Ectodermal cell (in vitro differentiated cells): ENCODE results near the gene DENND2A.

Source experiments
- H3K27ac ChIP-seq: 2 replicates; pipeline ENCODE4 v1.7.0; 2013; ENCODE audit warnings: mild to moderate bottlenecking, low read depth, low read length; ENCODE audit not compliant: insufficient read depth, poor library complexity, severe bottlenecking
- H3K27me3 ChIP-seq: 2 replicates; pipeline ENCODE4 v1.7.0; 2013; ENCODE audit warnings: mild to moderate bottlenecking, low read length; ENCODE audit not compliant: insufficient read depth, control insufficient read depth, poor library complexity, severe bottlenecking
- H3K36me3 ChIP-seq: one replicate; pipeline ENCODE4 v1.7.0; 2013; ENCODE audit warnings: low read length; ENCODE audit not compliant: control insufficient read depth, insufficient read depth
- H3K4me1 ChIP-seq: one replicate; pipeline ENCODE4 v1.7.0; 2013; ENCODE audit warnings: low read length; ENCODE audit not compliant: control insufficient read depth, insufficient read depth
- H3K4me3 ChIP-seq: 2 replicates; pipeline ENCODE4 v1.7.0; 2013; ENCODE audit warnings: low read depth, low read length, control low read depth; ENCODE audit not compliant: insufficient read depth
- H3K9me3 ChIP-seq: 2 replicates; pipeline ENCODE4 v1.7.0; 2013; ENCODE audit warnings: mild to moderate bottlenecking, low read length, moderate library complexity; ENCODE audit not compliant: control insufficient read depth
- WGBS, 2 experiments: methylation state at CpG; one replicate each; pipeline ENCODE4 v1.1.7; 2013; ENCODE audit warnings: missing lambda C conversion rate in 2 of 2; 5-methylcytosine and 5-hydroxymethylcytosine counted together

The DENND2A gene

DNA sequence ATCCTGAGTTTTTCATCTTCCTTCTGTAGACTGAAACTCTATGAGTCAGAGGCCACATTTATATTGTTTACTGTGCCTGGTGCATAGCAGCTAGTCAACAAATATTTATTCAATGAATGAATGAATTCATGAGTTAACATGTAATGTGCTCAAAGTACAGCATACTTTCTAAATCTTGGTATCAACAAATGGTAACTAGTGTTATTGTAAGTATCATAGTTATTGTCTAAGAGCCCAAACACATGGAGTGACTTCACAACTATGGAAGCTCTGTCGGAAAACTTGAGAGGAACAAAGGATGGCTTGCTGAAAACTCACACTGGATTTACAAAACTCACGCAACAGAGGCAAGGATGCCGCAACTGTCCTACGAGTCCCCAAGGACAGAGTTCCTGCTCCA, 35.9 kb downstream of the DENND2A start:
- WGBS, 2 experiments: 95 to 97% methylated on average over 4 of the region's 4 CpGs
- Histone ChIP-seq H3K27ac (no peak overlapping the region), H3K36me3 (no peaks in the 10 kb centered on the region), H3K4me3 (no peak overlapping the region), H3K27me3 (no peaks in the 10 kb centered on the region), H3K4me1 (no peaks in the 10 kb centered on the region), H3K9me3 (no peaks in the 10 kb centered on the region)

DNA sequence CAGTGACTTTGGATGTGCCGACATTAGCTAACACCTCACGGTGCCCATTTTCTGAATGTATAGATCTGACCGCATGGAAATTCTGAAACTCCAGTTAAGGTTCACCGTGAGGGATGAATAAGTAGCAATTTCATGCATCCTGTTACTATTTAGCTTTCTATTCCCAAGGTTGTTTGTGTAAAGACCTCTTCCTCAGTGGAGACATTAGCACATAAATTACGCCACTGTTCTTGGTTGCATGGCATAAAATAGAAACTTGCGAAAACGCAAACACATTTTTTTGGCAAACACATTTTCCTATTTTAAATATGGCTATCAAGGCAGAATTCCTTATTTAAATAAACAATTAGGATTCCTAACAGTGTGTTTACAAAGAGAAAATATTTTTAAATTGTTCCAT, 36.5 kb downstream of the DENND2A start:
- WGBS, 2 experiments: 95 to 97% methylated on average over 7 of the region's 7 CpGs

DNA sequence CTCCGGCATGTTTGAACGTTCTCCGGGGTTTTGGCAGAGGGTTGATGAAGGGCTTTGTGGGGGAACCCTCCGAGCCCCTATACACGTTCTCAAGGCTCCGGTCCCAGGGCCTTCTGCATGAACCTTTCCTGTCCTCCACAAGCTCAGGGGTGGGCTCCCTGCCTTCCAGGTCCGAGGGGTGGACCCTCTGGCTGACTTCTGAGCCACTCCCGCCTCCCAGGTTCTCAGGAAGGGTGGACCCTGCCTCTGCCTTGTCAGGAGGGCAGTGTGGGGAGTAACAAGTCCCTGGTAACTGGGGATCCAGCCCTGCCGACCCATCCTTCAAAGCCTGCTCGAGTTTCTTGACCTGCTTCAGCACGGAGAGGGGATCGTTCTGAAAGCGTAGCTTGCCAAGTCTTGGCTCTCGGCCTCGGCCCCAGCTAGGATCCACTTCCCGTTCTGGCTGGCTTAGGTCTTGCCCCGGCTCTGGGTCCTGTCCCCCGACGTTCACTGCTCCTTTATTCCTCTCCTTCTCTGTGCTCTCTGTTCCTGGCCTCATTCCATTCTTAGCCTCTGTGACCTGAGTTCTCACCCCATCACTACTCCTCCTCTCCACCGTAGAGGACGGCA, 38.9 kb downstream of the DENND2A start:
- H3K4me3 ChIP-seq: no peak overlapping the region
- 91 to 94% methylated on average over 21 of the region's 21 CpGs for WGBS, 2 experiments

More for the DNA sequence above, 36.5 kb downstream of the DENND2A start:
- Histone ChIP-seq H3K4me1 (no peaks in the 10 kb centered on the region), H3K27me3 (no peaks in the 10 kb centered on the region), H3K27ac (no peak overlapping the region), H3K9me3 (no peaks in the 10 kb centered on the region), H3K4me3 (no peak overlapping the region), H3K36me3 (no peaks in the 10 kb centered on the region)

DNA sequence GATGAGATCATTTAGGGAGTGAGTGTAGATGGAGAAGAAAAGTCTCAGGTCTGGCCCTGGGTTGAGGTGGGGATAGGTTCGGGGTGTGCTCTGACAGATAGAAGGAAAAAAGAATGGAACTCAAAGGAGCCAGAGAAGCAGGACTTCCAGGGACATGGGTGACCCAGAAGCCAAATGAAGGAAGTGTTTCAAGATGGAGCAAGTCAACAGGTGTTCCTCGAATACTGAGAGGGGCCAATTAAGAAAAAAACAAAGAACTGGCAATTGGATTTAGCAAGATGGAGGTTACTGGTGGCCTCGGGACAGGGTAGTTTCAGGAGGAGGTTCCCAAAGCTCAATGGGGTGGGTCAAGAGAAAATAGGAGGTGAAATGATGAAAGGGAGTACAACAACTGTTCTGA, 40.3 kb downstream of the DENND2A start:
- WGBS, 2 experiments: 93 to 94% methylated on average over 3 of the region's 3 CpGs
- H3K27ac ChIP-seq: no peak overlapping the region
- no peaks in the 10 kb centered on the region for H3K36me3 ChIP-seq
- no peaks in the 10 kb centered on the region for H3K9me3 ChIP-seq
- no peaks in the 10 kb centered on the region for H3K4me1 ChIP-seq
- H3K4me3 ChIP-seq: no peak overlapping the region
- H3K27me3 ChIP-seq: no peaks in the 10 kb centered on the region

More for the DNA sequence above, 38.9 kb downstream of the DENND2A start:
- Histone ChIP-seq H3K9me3 (no peaks in the 10 kb centered on the region), H3K4me1 (no peaks in the 10 kb centered on the region), H3K27me3 (no peaks in the 10 kb centered on the region), H3K27ac (no peak overlapping the region), H3K36me3 (no peaks in the 10 kb centered on the region)

DNA sequence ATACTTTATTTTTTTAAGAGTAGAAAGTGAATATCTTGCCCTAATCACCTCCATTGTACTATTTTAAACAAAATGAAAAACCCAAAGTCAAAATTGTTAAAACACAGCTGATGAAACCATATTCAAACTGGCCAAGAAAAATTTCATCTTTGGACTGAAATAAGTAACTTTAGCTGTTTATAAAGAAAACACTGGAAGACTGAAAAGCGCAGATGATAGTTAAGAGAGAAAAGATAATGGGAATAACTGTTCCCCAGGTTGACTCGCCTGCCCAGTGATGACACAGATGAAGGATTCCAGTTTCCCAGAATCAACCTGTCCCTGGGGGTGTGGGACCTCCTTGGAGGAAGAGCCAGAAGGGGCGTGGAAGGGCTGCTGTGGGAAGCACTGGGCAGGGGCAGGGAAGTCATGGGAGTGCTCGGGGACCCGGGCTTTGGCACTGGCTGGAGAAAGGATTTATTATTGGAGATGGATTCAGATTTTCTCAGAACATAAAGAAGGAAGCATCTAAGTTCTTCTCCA, 43.1 kb downstream of the DENND2A start:
- Histone ChIP-seq H3K4me1 (no peaks in the 10 kb centered on the region), H3K27ac (no peak overlapping the region), H3K9me3 (no peaks in the 10 kb centered on the region), H3K27me3 (no peaks in the 10 kb centered on the region), H3K36me3 (no peaks in the 10 kb centered on the region), H3K4me3 (no peak overlapping the region)
- 91 to 93% methylated on average over 5 of the region's 5 CpGs for WGBS, 2 experiments

DNA sequence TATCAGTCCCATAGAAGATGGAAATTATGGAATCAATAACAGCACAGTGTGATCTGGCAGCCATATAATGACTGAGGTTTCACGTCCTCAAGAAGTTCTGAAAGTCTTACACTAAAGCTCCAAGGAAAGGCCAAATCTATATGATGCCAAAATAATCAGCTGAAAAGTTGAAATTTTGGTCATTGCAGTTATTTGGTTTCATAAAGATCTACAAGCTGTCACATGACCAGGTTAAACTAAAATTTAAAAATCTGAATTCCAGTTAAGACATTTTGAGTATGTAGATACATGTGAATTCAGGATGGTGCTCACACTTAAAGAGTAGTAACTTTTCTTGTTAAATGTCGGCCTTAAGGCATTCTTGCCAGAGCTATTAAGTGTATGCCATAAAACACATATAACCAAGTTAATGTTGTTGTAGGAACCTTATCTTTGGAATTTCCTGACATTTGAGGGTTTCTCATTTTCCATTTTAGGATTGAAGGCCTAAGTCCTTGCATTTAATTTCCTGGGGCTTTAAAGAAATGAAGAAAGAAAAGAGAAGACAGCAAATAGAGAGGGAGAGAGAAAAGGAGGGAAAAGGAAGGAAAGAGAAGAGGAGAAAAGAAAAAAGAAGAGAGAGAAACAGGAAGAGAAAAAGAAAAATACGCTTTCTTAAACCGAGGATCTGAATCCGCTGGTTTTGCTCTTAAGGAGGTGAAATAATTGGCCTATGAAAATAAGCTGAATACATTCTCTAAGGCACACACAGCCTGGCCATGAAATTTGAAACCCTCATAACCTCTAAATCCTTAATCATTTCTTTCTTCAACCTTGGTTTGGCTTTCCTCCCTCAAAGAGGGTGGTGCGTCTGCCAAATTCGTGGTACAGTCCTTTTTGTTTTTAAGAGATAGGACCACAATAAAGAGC, 43.8 kb downstream of the DENND2A start:
- H3K27me3 ChIP-seq: no peaks in the 10 kb centered on the region
- H3K27ac ChIP-seq: no peak overlapping the region
- WGBS, 2 experiments: 97 to 98% methylated on average over 5 to 7 of the region's 7 CpGs
- H3K4me1 ChIP-seq: no peaks in the 10 kb centered on the region
- no peaks in the 10 kb centered on the region for H3K9me3 ChIP-seq
- H3K4me3 ChIP-seq: no peak overlapping the region
- no peaks in the 10 kb centered on the region for H3K36me3 ChIP-seq

DNA sequence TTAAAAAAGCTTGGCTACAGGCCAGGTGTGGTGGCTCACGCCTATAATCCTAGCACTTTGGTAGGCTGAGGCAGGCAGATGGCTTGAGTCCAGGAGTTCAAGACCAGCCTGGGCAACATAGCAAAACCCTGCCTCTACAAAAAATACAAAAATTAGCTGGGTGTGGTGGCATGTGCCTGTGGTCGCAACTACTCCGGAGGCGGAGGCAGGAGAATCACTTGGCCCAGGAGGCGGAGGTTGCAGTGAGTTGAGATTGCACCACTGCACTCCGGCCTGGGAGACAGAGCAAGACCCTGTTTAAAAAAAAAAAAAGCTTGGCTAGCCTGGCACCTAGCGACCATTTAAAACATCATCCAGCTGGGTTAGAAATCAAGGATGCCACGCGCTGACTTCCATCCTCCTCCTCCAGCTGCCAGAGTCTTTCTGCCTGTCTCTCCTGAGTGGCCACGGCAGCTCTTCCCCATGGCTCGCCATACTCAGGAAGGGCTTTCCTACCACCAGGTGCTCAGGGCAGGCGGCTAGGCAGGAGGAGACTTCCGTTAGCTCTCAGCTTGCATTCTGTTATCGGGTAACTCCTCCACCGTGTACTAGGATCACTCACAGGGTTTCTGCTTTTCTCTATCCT, 45.0 kb downstream of the DENND2A start:
- no peak overlapping the region for H3K4me3 ChIP-seq
- H3K27ac ChIP-seq: no peak overlapping the region
- no peaks in the 10 kb centered on the region for H3K9me3 ChIP-seq
- 92 to 94% methylated on average over 15 of the region's 15 CpGs for WGBS, 2 experiments
- no peaks in the 10 kb centered on the region for H3K4me1 ChIP-seq
- H3K27me3 ChIP-seq: no peaks in the 10 kb centered on the region
- no peaks in the 10 kb centered on the region for H3K36me3 ChIP-seq

DNA sequence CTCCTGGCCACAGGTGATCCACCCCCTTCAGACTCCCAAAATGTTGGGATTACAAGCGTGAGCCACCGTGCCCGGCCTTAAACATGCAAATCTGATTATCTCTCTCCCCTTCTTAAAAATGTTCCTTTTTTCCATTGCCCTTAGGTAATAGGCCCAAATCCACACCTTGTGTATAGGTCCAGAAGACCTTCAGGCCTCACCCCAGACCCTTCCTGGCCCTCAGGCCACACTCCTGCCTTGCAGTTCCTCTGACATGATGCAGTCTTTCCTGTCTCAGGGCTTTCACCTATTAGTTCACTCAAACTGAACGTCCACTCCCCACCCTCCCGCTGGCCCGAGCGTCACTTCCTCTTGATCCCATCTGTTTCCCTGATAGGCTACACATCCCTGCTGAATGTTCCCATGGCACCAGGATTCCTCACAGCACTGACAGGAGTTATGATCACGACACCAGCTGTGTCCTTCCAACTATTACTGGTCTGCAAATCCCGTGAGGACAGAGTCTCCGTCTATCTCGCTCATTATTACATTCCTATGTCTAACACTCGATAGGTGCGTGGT, 46.4 kb downstream of the DENND2A start:
- H3K27ac ChIP-seq: no peak overlapping the region
- 92 to 93% methylated on average over 8 to 10 of the region's 13 CpGs for WGBS, 2 experiments
- H3K9me3 ChIP-seq: no peaks in the 10 kb centered on the region
- H3K4me1 ChIP-seq: no peaks in the 10 kb centered on the region
- H3K4me3 ChIP-seq: no peak overlapping the region
- H3K36me3 ChIP-seq: no peaks in the 10 kb centered on the region
- H3K27me3 ChIP-seq: no peaks in the 10 kb centered on the region

DNA sequence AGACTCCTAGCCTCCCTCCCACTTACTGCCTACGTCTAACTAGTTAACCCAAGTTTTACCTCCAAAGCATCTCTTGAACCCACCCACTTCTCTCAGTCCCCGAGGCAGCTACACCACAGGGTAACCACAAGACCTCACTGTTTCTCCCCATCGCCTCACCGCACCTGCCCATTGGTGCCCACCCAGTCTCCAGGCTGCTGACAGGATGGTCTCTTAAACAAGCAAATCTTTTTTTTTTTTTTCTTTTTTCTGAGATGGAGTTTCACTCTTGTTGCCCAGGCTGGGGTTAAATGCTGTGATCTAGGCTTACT, 47.0 kb downstream of the DENND2A start:
- WGBS, 2 experiments: 91 to 94% methylated on average over 4 of the region's 4 CpGs
- Histone ChIP-seq H3K27ac (no peak overlapping the region), H3K9me3 (no peaks in the 10 kb centered on the region)

More for the DNA sequence above, 47.0 kb downstream of the DENND2A start:
- no peaks in the 10 kb centered on the region for H3K36me3 ChIP-seq
- no peak overlapping the region for H3K4me3 ChIP-seq
- H3K27me3 ChIP-seq: no peaks in the 10 kb centered on the region
- H3K4me1 ChIP-seq: no peaks in the 10 kb centered on the region
